Subcutaneous abdominal adipose tissue (tissue), 5 donors: ENCODE results near the gene PDZD2.

Experiments
- H3K27ac ChIP-seq: one replicate; pipeline ENCODE4 v1.7.0; 2013; ENCODE audit warnings: low read depth, mild to moderate bottlenecking, inconsistent platforms, low read length, moderate library complexity
- H3K27me3 ChIP-seq, 5 donors: one replicate each; pipeline ENCODE4 v1.7.0; 2013; ENCODE audit warnings: low read length in 5 of 5, inconsistent platforms in 1 of 5; ENCODE audit not compliant: control insufficient read depth in 5 of 5, insufficient read depth in 4 of 5
- H3K36me3 ChIP-seq, 5 donors: one replicate each; pipeline ENCODE4 v1.7.0; 2013; ENCODE audit warnings: low read length in 5 of 5; ENCODE audit not compliant: control insufficient read depth in 5 of 5, insufficient read depth in 5 of 5
- H3K4me1 ChIP-seq, 5 donors: one replicate each; pipeline ENCODE4 v1.7.0; 2013; ENCODE audit warnings: low read length in 5 of 5, mild to moderate bottlenecking in 3 of 5, moderate library complexity in 1 of 5; ENCODE audit not compliant: control insufficient read depth in 5 of 5, insufficient read depth in 5 of 5
- H3K4me3 ChIP-seq, 5 donors: one replicate each; pipeline ENCODE4 v1.7.0; 2013; ENCODE audit warnings: low read length in 5 of 5, low read depth in 1 of 5
- H3K9ac ChIP-seq, 5 donors: one replicate each; pipeline ENCODE4 v1.7.0; 2013; ENCODE audit warnings: low read length in 5 of 5, mild to moderate bottlenecking in 4 of 5, moderate library complexity in 3 of 5
- H3K9me3 ChIP-seq, 5 donors: one replicate each; pipeline ENCODE4 v1.7.0; 2013; ENCODE audit warnings: low read length in 5 of 5; ENCODE audit not compliant: control insufficient read depth in 5 of 5
- donor health status: healthy.
- donor health status: healthy.
- donor health status: healthy.
- donor health status: healthy.
- donor health status: healthy.

The PDZD2 gene

GRCh38 chr5:32127711-32128110 is 488.8 kb downstream of the PDZD2 start:
- peaks cover 0 to 43% (median 39%) of the 10 kb centered on the region in 5 donors for H3K4me1 ChIP-seq
- peak overlapping the region; percentile 17 for H3K27ac ChIP-seq
- H3K36me3 ChIP-seq, result peaks cover 9 to 22% (median 13%) of the 10 kb centered on the region in 5 donors
- H3K9ac ChIP-seq, result peak overlapping the region in 1 of 5 donors; percentile 32
- H3K9me3 ChIP-seq, result no peaks in the 10 kb centered on the region
- H3K27me3 ChIP-seq, result no peaks in the 10 kb centered on the region
- H3K4me3 ChIP-seq, result no peak overlapping the region

- no peaks in the 10 kb centered on the region for H3K27me3 ChIP-seq
- peaks cover 8 to 20% (median 16%) of the 10 kb centered on the region in 5 donors for H3K36me3 ChIP-seq
- peak overlapping the region in 2 of 5 donors; percentile 3 to 36 for H3K9ac ChIP-seq
- H3K27ac ChIP-seq, result peak overlapping the region; percentile 60
- H3K9me3 ChIP-seq, result no peaks in the 10 kb centered on the region
- H3K4me1 ChIP-seq, result peaks cover 0 to 53% (median 40%) of the 10 kb centered on the region in 5 donors
- no peak overlapping the region for H3K4me3 ChIP-seq
Measured at GRCh38 chr5:32129074-32129598, 490.2 kb downstream of the PDZD2 start.

GRCh38 chr5:32130865-32131264 is 491.9 kb downstream of the PDZD2 start:
- Histone ChIP-seq H3K4me1 (peaks cover 0 to 58% (median 40%) of the 10 kb centered on the region in 5 donors), H3K9ac (no peak overlapping the region), H3K36me3 (peaks cover 10 to 23% (median 19%) of the 10 kb centered on the region in 5 donors), H3K9me3 (no peaks in the 10 kb centered on the region), H3K27ac (peak overlapping the region; percentile 21), H3K27me3 (no peaks in the 10 kb centered on the region), H3K4me3 (no peak overlapping the region)

GRCh38 chr5:32131604-32132003 is 492.7 kb downstream of the PDZD2 start:
- Histone ChIP-seq H3K4me1 (peaks cover 0 to 57% (median 34%) of the 10 kb centered on the region in 5 donors), H3K27ac (no peak overlapping the region), H3K9ac (no peak overlapping the region), H3K27me3 (no peaks in the 10 kb centered on the region), H3K9me3 (no peaks in the 10 kb centered on the region), H3K4me3 (no peak overlapping the region), H3K36me3 (peaks cover 10 to 17% (median 14%) of the 10 kb centered on the region in 5 donors)

GRCh38 chr5:32132757-32133156 is 493.8 kb downstream of the PDZD2 start:
- H3K9me3 ChIP-seq, result no peaks in the 10 kb centered on the region
- peaks cover 10 to 16% (median 14%) of the 10 kb centered on the region in 5 donors for H3K36me3 ChIP-seq
- H3K27ac ChIP-seq, result peak overlapping the region; percentile 8
- peak overlapping the region in 1 of 5 donors; percentile 2 for H3K9ac ChIP-seq
- H3K4me1 ChIP-seq, result peaks cover 0 to 45% (median 23%) of the 10 kb centered on the region in 5 donors
- no peak overlapping the region for H3K4me3 ChIP-seq
- no peaks in the 10 kb centered on the region for H3K27me3 ChIP-seq

DNA sequence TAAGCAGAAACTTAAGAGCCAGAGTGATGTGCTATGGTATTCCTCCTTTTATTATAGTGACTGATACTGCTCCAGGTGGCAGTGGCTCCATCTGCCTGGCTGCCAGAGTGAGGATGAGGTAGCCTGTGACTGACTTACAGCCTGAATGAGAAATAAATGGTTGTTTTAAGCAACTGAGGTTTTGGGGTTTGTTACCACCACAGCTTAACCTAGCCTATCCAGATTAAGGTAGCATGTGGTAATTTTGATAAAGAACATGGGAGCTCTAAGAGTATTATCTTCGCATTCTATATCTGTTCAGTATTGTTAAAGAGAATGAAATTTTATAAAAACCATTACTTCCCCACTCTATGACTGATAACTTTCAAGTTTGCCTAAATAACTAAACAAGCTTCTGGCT is 496.2 kb downstream of the PDZD2 start:
- no peak overlapping the region for H3K27ac ChIP-seq
- no peak overlapping the region for H3K9ac ChIP-seq
- H3K4me3 ChIP-seq, result no peak overlapping the region
- peaks cover 0 to 32% (median 15%) of the 10 kb centered on the region in 5 donors for H3K4me1 ChIP-seq
- H3K27me3 ChIP-seq, result no peaks in the 10 kb centered on the region
- H3K9me3 ChIP-seq, result no peaks in the 10 kb centered on the region
- H3K36me3 ChIP-seq, result peaks cover 10 to 14% (median 13%) of the 10 kb centered on the region in 5 donors

DNA sequence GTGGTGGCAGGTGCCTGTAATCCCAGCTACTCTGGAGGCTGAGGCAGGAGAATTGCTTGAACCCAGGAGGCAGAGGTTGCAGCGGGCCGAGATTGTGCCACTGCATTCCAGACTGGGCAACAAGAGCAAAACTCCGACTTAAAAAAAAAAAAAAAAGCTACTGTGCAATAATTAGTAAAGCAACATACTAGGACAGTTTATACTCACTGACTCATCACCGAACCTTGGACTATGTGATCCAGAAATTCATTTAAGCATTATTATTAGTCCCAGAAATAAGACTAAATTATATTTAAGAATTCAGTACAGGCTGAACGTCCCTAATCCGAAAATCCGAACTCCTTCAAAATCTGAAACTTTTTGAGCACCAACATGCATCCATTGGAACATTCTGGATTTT is 497.4 kb downstream of the PDZD2 start:
- Histone ChIP-seq H3K27ac (no peak overlapping the region), H3K9me3 (no peaks in the 10 kb centered on the region), H3K4me3 (no peak overlapping the region), H3K4me1 (peaks cover 0 to 25% (median 10%) of the 10 kb centered on the region in 5 donors), H3K36me3 (peaks cover 10 to 14% (median 13%) of the 10 kb centered on the region in 5 donors), H3K9ac (no peak overlapping the region), H3K27me3 (no peaks in the 10 kb centered on the region)

GRCh38 chr5:32138839-32139493 is 500.0 kb downstream of the PDZD2 start:
- Histone ChIP-seq H3K27me3 (no peaks in the 10 kb centered on the region), H3K4me1 (peaks cover 0 to 13% (median 5%) of the 10 kb centered on the region in 5 donors), H3K9ac (no peak overlapping the region), H3K4me3 (no peak overlapping the region), H3K9me3 (no peaks in the 10 kb centered on the region), H3K36me3 (peaks cover 7 to 17% (median 10%) of the 10 kb centered on the region in 5 donors), H3K27ac (no peak overlapping the region)

GRCh38 chr5:32143617-32144377 is 504.9 kb downstream of the PDZD2 start:
- Histone ChIP-seq H3K4me1 (peaks cover 4 to 43% (median 36%) of the 10 kb centered on the region in 5 donors), H3K27me3 (no peaks in the 10 kb centered on the region), H3K4me3 (no peak overlapping the region), H3K9me3 (no peaks in the 10 kb centered on the region), H3K27ac (no peak overlapping the region), H3K36me3 (peaks cover 0 to 4% (median 0%) of the 10 kb centered on the region in 5 donors), H3K9ac (no peak overlapping the region)
